GM12865 (cell line): ENCODE results near the gene MAEL.
A peak's percentile ranks its signal among the peaks of the same experiment; 100 is the strongest.
"Not testable (repeated sequence)": the region's sequence is repeated elsewhere in the genome, so short reads cannot be mapped to it uniquely, and the experiment has no call there.

Experiments
- DNase-seq: peaks from one replicate; pipeline ENCODE4 v3.0.0; 2010; ENCODE audit warnings: low read depth
- H3K4me3 ChIP-seq: 2 replicates; pipeline ENCODE4 v1.5.1; 2011; ENCODE audit warnings: mild to moderate bottlenecking, low read depth, low read length, control low read depth
- TF ChIP-seq, protein P1 (sequence below): IDR thresholded peaks from 2 replicates; pipeline ENCODE4 v1.5.1; 2011; ENCODE audit warnings: low read length, control low read depth, low read depth, inconsistent platforms; ENCODE audit not compliant: insufficient read depth; ENCODE audit errors: missing control alignments

MAEL gene

DNA sequence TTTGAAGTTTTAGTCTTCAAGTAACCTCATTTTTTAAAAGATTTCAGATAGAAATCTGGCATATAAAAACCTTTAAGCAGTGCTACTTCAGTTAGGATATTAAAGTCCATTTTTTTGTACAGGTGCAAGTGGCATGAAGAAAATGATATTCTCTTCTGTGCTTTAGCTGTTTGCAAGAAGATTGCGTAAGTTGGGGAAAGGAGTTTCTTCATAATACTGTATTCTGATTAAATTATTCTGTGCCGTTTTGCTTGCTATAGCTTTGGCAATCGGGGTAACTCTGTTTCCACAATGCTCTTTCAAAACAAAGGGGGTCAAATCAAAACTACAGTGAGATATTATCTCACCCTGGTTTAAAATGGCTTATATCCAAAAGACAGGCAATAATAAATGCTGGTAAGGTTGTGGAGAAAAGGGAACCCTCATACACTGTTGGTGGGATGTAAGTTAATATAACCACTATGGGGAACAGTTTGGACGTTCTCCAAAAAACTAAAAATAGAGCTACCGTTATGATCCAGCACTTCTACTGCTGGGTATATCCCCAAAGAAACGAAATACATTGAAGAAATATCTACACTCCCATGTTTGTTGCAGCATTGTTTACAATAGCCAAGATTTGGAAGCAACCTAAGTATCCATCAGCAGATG lies 27.1 kb downstream of the MAEL start:
- TF ChIP-seq, protein P1, sequence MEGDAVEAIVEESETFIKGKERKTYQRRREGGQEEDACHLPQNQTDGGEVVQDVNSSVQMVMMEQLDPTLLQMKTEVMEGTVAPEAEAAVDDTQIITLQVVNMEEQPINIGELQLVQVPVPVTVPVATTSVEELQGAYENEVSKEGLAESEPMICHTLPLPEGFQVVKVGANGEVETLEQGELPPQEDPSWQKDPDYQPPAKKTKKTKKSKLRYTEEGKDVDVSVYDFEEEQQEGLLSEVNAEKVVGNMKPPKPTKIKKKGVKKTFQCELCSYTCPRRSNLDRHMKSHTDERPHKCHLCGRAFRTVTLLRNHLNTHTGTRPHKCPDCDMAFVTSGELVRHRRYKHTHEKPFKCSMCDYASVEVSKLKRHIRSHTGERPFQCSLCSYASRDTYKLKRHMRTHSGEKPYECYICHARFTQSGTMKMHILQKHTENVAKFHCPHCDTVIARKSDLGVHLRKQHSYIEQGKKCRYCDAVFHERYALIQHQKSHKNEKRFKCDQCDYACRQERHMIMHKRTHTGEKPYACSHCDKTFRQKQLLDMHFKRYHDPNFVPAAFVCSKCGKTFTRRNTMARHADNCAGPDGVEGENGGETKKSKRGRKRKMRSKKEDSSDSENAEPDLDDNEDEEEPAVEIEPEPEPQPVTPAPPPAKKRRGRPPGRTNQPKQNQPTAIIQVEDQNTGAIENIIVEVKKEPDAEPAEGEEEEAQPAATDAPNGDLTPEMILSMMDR, result no peak
- DNase-seq, result no peak
- no peak overlapping the region for H3K4me3 ChIP-seq

GRCh38 chr1:167022384-167022783 lies 33.3 kb downstream of the MAEL start:
- DNase-seq, result no peak
- TF ChIP-seq, protein P1, result no peak
- no peak overlapping the region for H3K4me3 ChIP-seq

DNA sequence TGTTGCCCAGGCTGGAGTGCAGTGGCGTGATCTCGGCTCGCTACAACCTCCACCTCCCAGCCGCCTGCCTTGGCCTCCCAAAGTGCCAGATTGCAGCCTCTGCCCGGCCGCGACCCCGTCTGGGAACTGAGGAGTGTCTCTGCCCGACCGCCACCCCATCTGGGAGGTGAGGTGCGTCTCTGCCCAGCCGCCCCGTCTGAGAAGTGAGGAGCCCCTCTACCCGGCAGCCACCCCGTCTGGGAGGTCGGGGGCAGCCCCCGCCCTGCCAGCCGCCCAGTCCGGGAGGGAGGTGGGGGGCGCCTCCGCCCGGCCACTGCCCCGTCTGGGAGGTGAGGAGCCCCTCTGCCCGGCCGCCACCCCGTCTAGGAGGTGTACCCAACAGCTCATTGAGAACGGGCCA lies 40.5 kb downstream of the MAEL start:
- H3K4me3 ChIP-seq, DNase-seq: not testable (repeated sequence)

- TF ChIP-seq, protein P1, result no peak
- no peak overlapping the region for H3K4me3 ChIP-seq
- no peak for DNase-seq
Measured at GRCh38 chr1:167033646-167034045, 44.6 kb downstream of the MAEL start.

GRCh38 chr1:167043752-167044488 lies 54.8 kb downstream of the MAEL start:
- TF ChIP-seq, protein P1, result no peak
- DNase-seq, result peak; percentile 84
- H3K4me3 ChIP-seq, result peak overlapping the region; percentile 61

- no peak for DNase-seq
- TF ChIP-seq, protein P1, result no peak
Measured at GRCh38 chr1:167051907-167052306, 62.8 kb downstream of the MAEL start.

DNA sequence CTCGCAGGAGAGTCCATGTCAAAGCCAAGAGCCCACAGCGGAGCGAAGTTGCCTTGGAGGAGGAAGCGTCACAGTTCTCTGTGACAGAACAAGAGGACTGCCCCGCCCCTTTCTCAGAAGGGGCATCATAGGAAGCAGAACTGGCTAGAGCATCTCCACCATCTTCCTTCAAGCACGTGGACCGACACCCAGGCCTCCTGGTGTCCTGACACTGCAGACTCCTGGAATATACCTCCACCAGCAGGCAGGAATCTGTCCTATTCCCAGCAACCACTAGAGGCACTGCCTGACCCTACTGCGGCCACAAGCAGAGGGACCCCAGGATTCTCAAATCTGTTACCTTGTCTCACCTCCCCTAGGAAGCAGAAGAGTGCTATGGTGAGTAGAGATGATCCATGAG lies 63.3 kb downstream of the MAEL start:
- H3K4me3 ChIP-seq, result no peak overlapping the region
- no peak for DNase-seq
- TF ChIP-seq, protein P1, result peak; percentile 38

More at GRCh38 chr1:167051907-167052306, 62.8 kb downstream of the MAEL start:
- no peak overlapping the region for H3K4me3 ChIP-seq
